Sigmoid colon (tissue), 4 donors: Measurements from ENCODE around the gene SLC25A45.

ENCODE experiments used
- CTCF ChIP-seq, 4 experiments: fragments of 450-650 bp in 3 of 4; fragments of 200-600 bp in 1 of 4; IDR thresholded peaks; one replicate each; pipeline ENCODE4 v1.5.1; 2016 to 2019; ENCODE audit warnings: antibody characterized with exemption in 4 of 4, mild to moderate bottlenecking in 3 of 4, moderate library complexity in 2 of 4
- POLR2A ChIP-seq, 2 donors: fragments of 450-650 bp; IDR thresholded peaks; one replicate each; pipeline ENCODE4 v1.6.1; 2016; ENCODE audit warnings: antibody characterized with exemption in 2 of 2, mild to moderate bottlenecking in 2 of 2, moderate library complexity in 2 of 2
- POLR2AphosphoS5 ChIP-seq, 4 donors: sonication (generic); formaldehyde crosslinking; IDR thresholded peaks; one replicate each; pipeline ENCODE4 v1.6.1; 2017; ENCODE audit warnings: antibody characterized with exemption in 4 of 4

DNA sequence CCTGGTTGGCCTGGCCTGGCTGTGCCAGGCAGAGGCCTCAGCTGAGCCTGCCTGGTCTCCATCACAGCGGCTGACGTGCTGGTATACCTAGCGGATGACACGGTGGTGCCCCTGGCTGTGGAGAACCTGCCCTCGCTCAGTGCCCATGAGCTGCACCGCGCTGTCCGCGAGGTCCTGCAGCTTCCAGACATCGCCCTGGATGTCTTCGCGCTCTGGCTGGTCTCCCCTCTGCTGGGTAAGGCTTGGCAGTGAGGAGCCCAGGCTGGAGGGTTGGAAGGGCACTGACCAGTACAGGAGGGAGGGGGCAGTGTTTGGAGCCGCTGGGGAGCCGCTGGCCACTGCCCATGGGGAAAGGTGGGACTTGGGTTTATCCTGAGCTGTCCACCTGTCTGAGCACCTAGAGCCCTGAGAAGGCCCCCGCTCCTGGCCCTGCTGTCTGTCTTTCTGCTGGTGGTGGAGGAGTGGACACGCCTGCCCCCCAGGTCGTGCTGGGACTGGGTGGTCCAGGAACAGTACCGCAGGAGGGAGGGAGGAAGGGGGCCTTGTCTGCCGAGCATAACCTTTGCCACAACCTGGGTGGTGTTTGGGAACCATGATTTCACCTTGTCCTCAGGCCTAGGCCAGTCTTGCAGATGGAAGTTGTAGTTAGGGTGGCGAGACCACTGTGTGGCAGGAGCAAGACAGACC lies 7.0 kb upstream of the SLC25A45 start:
- TF ChIP-seq POLR2AphosphoS5 (IDR thresholded peaks at IDR 0.05) (no peak), CTCF (IDR thresholded peaks at IDR 0.05) (no peak), POLR2A (IDR thresholded peaks at IDR 0.05) (no peak)
